Right lobe of liver (tissue), 4 donors: Measurements from ENCODE around the gene RAET1E.

Source experiments
- CTCF ChIP-seq, 4 donors: fragments of 200-600 bp in 3 of 4; fragments of 450-650 bp in 1 of 4; IDR thresholded peaks; one replicate each; pipeline versions ENCODE4 v1.5.1 to v1.8.0; 2016 to 2022; ENCODE audit warnings: antibody characterized with exemption in 4 of 4, mild to moderate bottlenecking in 2 of 4
- POLR2A ChIP-seq: fragments of 450-650 bp; IDR thresholded peaks from one replicate; pipeline ENCODE4 v1.6.1; 2017; ENCODE audit warnings: antibody characterized with exemption, mild to moderate bottlenecking
- donor health status: DM: no; HTN: no; CAD: no.
- donor health status: DM: no; HTN: no; CAD: no.
- donor health status: DM: no; HTN: yes; CAD: no.

- TF ChIP-seq CTCF (IDR thresholded peaks at IDR 0.05) (no peak), POLR2A (no peak)
Measured at GRCh38 chr6:149896491-149896890, 1.4 kb downstream of the RAET1E start.
